Keratinocyte (primary cell): ENCODE data around the gene SERPINB1. TPM values are rescaled to one million over a fixed set of nuclear protein-coding genes. Genes with fewer than 3 reads are reported as not detected.

Source experiments
- DNase-seq: peaks from one replicate; pipeline ENCODE4 v3.0.0-alpha.2; 2011; ENCODE audit warnings: low read depth, missing footprints, low spot score
- FAIRE-seq: peaks from 2 replicates; lab custom pipeline; 2011; peaks lifted over from hg19 to GRCh38; lab: Jason Lieb, UNC
- H2AFZ ChIP-seq: 2 replicates; pipeline ENCODE4 v1.6.0; 2012; ENCODE audit warnings: low read length, control low read depth, inconsistent platforms; ENCODE audit not compliant: control insufficient read depth
- H3K27ac ChIP-seq: 2 replicates; pipeline ENCODE4 v1.5.1; 2011; ENCODE audit warnings: low read length; ENCODE audit not compliant: control insufficient read depth, insufficient read depth
- H3K27me3 ChIP-seq: 3 replicates; pipeline ENCODE4 v1.6.0; 2011; ENCODE audit warnings: low read length; ENCODE audit not compliant: control insufficient read depth, insufficient read depth; ENCODE audit errors: extremely low read depth
- H3K36me3 ChIP-seq, 2 experiments: 2 replicates in 1 of 2; 3 replicates in 1 of 2; pipeline ENCODE4 v1.5.1; 2011; ENCODE audit warnings: low read length in 2 of 2, mild to moderate bottlenecking in 1 of 2; ENCODE audit not compliant: control insufficient read depth in 2 of 2, insufficient read depth in 2 of 2; ENCODE audit errors: extremely low read depth in 1 of 2
- H3K4me1 ChIP-seq: 3 replicates; pipeline ENCODE4 v1.5.1; 2011; ENCODE audit warnings: low read length; ENCODE audit not compliant: control insufficient read depth, insufficient read depth; ENCODE audit errors: extremely low read depth
- H3K4me2 ChIP-seq: 3 replicates; pipeline ENCODE4 v1.6.0; 2011; ENCODE audit warnings: low read depth, low read length; ENCODE audit not compliant: control insufficient read depth, insufficient read depth; ENCODE audit errors: extremely low read depth
- H3K4me3 ChIP-seq, 3 experiments: fragments of 200-600 bp in 1 of 3; sonication (generic) in 1 of 3; 2 replicates in 2 of 3; 3 replicates in 1 of 3; pipeline ENCODE4 v1.5.1; 2011 to 2016; ENCODE audit warnings: low read length in 3 of 3, mild to moderate bottlenecking in 3 of 3, control low read depth in 2 of 3, inconsistent platforms in 1 of 3, low read depth in 1 of 3, mixed read lengths in 1 of 3, mixed run types in 1 of 3, moderate library complexity in 1 of 3; ENCODE audit not compliant: control insufficient read depth in 2 of 3, insufficient read depth in 2 of 3; ENCODE audit errors: extremely low read depth in 1 of 3
- H3K79me2 ChIP-seq: 2 replicates; pipeline ENCODE4 v1.6.0; 2012; ENCODE audit warnings: low read length; ENCODE audit not compliant: control insufficient read depth, insufficient read depth
- H3K9ac ChIP-seq: 3 replicates; pipeline ENCODE4 v1.6.0; 2011; ENCODE audit warnings: low read length; ENCODE audit not compliant: control insufficient read depth, insufficient read depth; ENCODE audit errors: extremely low read depth
- H3K9me1 ChIP-seq: 3 replicates; pipeline ENCODE4 v1.6.0; 2011; ENCODE audit warnings: low read length; ENCODE audit not compliant: control insufficient read depth, insufficient read depth; ENCODE audit errors: extremely low read depth
- H3K9me3 ChIP-seq: 2 replicates; pipeline ENCODE4 v1.5.1; 2012; ENCODE audit warnings: low read depth, low read length; ENCODE audit not compliant: control insufficient read depth
- H4K20me1 ChIP-seq: 3 replicates; pipeline ENCODE4 v1.6.0; 2011; ENCODE audit warnings: low read length; ENCODE audit not compliant: control insufficient read depth, insufficient read depth; ENCODE audit errors: extremely low read depth
- CTCF ChIP-seq, 3 experiments: IDR thresholded peaks in 1 of 3; conservative IDR thresholded peaks in 1 of 3; optimal IDR thresholded peaks in 1 of 3; 2 replicates in 2 of 3; 3 replicates in 1 of 3; pipeline versions ENCODE3 to v1.5.1; 2011; ENCODE audit warnings: low read length in 3 of 3, mild to moderate bottlenecking in 3 of 3, moderate library complexity in 2 of 3, control low read depth in 1 of 3, inconsistent platforms in 1 of 3; ENCODE audit not compliant: insufficient read depth in 2 of 3; ENCODE audit errors: extremely low read depth in 1 of 3
- EZH2 ChIP-seq: IDR thresholded peaks from one replicate; pipeline ENCODE4 v1.6.1; 2012; ENCODE audit warnings: inconsistent platforms, mild to moderate bottlenecking, low read length, moderate library complexity
- dilution Hi-C: fragments of 300-500 bp; cut with MboI; formaldehyde crosslinking; loops from one replicate; pipeline ENCODE4 v1.7.0; 2020; ENCODE audit warnings: low sequenced_read_pairs; ENCODE audit not compliant: extremely low pct_ligation_motif_present
- polyA plus RNA-seq, 5 experiments: library from polyadenylated mRNA; depleted of rRNA in 3 of 5; stranded (reverse) in 3 of 5; stranded (forward) in 1 of 5; unstranded in 1 of 5; fragments of >200 nt; gene quantifications; 1 replicate in 1 of 5; 2 replicates in 3 of 5; 3 replicates in 1 of 5; pipeline versions ENCODE4 v1.2.1 to v1.2.3, GENCODE V29; 2011 to 2012; ENCODE audit warnings: missing spikeins in 2 of 5, low read depth in 1 of 5, low replicate concordance in 1 of 5
- small RNA-seq, 3 experiments: library from RNA; depleted of rRNA; stranded (forward); fragments of <200 nt; gene quantifications; one replicate each; pipeline ENCODE3, GENCODE V24; 2012; ENCODE audit warnings: low read depth in 3 of 3, low replicate concordance in 1 of 3; ENCODE audit not compliant: insufficient read length in 3 of 3

Gene SERPINB1
- polyA plus RNA-seq, 1 donor (not counting 4 experiments of a cell fraction or from before 2014, with no cell fraction given): 71.9 TPM

DNA sequence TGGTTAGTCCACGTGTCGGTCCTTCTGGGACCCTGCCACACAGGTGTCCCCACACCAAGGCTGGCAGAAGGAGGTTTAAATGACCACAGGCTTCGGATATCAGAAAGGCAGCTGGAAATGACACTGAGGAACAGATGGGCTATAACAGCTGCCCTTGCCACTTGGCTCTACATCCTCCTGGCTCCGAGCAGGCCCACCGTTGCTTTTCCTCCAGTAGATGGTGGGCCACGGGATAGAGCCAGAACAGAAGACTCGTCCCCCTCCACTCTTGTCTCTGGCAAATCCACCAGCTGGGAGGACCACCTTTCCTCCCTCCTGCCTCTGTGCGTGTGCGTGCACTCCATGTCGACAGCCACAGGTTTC lies 58.9 kb downstream of the SERPINB1 start:
- H2AFZ ChIP-seq: no peak overlapping the region
- no peak for DNase-seq

DNA sequence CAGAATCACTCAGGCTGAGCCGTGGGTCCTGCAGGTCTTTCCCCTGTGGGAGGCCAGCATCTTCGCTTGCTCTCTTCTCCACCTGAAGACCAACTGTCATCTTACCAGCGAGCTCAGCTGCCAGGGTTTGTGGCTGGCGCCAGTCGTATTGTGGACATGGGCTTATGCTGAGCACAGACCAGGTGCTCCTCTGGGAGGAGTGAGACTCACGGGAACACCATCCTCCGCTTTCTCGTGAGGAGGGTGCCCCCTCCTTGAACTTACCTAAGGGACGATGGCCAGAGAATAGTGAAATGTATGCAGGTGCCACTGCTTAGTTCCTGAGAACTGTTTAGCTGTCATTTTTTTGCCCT lies 59.3 kb downstream of the SERPINB1 start:
- no peak for TF ChIP-seq CTCF (optimal IDR thresholded peaks at IDR 0.05 in 1 of 3, IDR thresholded peaks at IDR 0.05 in 1 of 3, conservative IDR thresholded peaks at IDR 0.05 in 1 of 3; ENCODE audit: extremely low read depth in 1 of 3, insufficient read depth in 2 of 3, low read length in 3 of 3)
- no peak for TF ChIP-seq EZH2
- FAIRE-seq: no peak
- Histone ChIP-seq H3K9me3 (no peaks in the 10 kb centered on the region), H3K4me3 (no peak overlapping the region), H3K9ac (no peak overlapping the region), H3K9me1 (peaks cover 2% of the 10 kb centered on the region), H3K27me3 (no peaks in the 10 kb centered on the region), H4K20me1 (peaks cover 7% of the 10 kb centered on the region), H3K4me1 (no peaks in the 10 kb centered on the region), H3K4me2 (no peak overlapping the region), H3K79me2 (peaks cover 56% of the 10 kb centered on the region), H3K36me3 (peaks cover 26 to 39% of the 10 kb centered on the region in 2 experiments), H3K27ac (no peak overlapping the region), H2AFZ (no peak overlapping the region)
- dilution Hi-C loops: no loop called here
- DNase-seq: no peak

More for the DNA sequence above, 58.9 kb downstream of the SERPINB1 start:
- Histone ChIP-seq H3K27ac (no peak overlapping the region), H3K4me1 (no peaks in the 10 kb centered on the region), H3K36me3 (peaks cover 31 to 37% of the 10 kb centered on the region in 2 experiments), H4K20me1 (peaks cover 7% of the 10 kb centered on the region), H3K9me3 (no peaks in the 10 kb centered on the region), H3K4me3 (no peak overlapping the region), H3K4me2 (no peak overlapping the region), H3K9me1 (peaks cover 2% of the 10 kb centered on the region), H3K79me2 (peaks cover 56% of the 10 kb centered on the region), H3K9ac (no peak overlapping the region), H3K27me3 (no peaks in the 10 kb centered on the region)
- TF ChIP-seq CTCF (optimal IDR thresholded peaks at IDR 0.05 in 1 of 3, IDR thresholded peaks at IDR 0.05 in 1 of 3, conservative IDR thresholded peaks at IDR 0.05 in 1 of 3; ENCODE audit: extremely low read depth in 1 of 3, insufficient read depth in 2 of 3, low read length in 3 of 3) (no peak), EZH2 (no peak)
- no peak for FAIRE-seq
- dilution Hi-C loops: no loop called here

Small RNA genes lying within 50 kb of the gene (small RNA-seq; reads per million reads assigned to genes)
- 0 to 2.3 (median 0.25) reads per million in 3 experiments for gene MIR4645

Other genes starting within 250 kb of the SERPINB1 start
- gene MYLK4, start 90.9 kb downstream of the SERPINB1 start, polyA plus RNA-seq: 0.22 to 0.31 TPM (median 0.31 TPM) in 3 replicates
- 52.3 to 55.1 TPM (median 54.6 TPM) in 3 replicates for gene WRNIP1, start 76.5 kb downstream of the SERPINB1 start, polyA plus RNA-seq
- 0.20 to 0.39 TPM (median 0.32 TPM) in 3 replicates for gene SERPINB9, start 61.4 kb upstream of the SERPINB1 start, polyA plus RNA-seq
- gene SERPINB6, start 129.7 kb upstream of the SERPINB1 start, polyA plus RNA-seq: 66.1 to 78.2 TPM (median 66.4 TPM) in 3 replicates
- 22.2 to 24.0 TPM (median 22.9 TPM) in 3 replicates for gene NQO2, start 158.0 kb upstream of the SERPINB1 start, polyA plus RNA-seq
- gene RIPK1, start 226.6 kb upstream of the SERPINB1 start, polyA plus RNA-seq: 13.2 to 19.6 TPM (median 13.8 TPM) in 3 replicates